GM12878 (cell line): ENCODE data around the gene WDFY4. TPM values are rescaled to one million over a fixed set of nuclear protein-coding genes. Genes with fewer than 3 reads are reported as not detected.

Experiments used
- ATF7 ChIP-seq: fragments of 450-650 bp; IDR thresholded peaks from 2 replicates; pipeline ENCODE4 v1.6.1; 2016; ENCODE audit warnings: low read depth, mild to moderate bottlenecking
- BCL11A ChIP-seq: IDR thresholded peaks from 2 replicates; pipeline ENCODE4 v1.6.1; 2011; ENCODE audit warnings: low read depth, low read length
- BHLHE40 ChIP-seq, 2 experiments: fragments of 450-650 bp in 1 of 2; IDR thresholded peaks; 2 replicates each; pipeline ENCODE4 v1.6.1; 2011 to 2017; ENCODE audit warnings: low read depth in 2 of 2, borderline replicate concordance in 1 of 2, improper control_type of control experiment in 1 of 2, low read length in 1 of 2, mild to moderate bottlenecking in 1 of 2
- DPF2 ChIP-seq: fragments of 450-650 bp; IDR thresholded peaks from 2 replicates; pipeline ENCODE4 v1.6.1; 2017; ENCODE audit warnings: mild to moderate bottlenecking
- EED ChIP-seq: sonication (generic); IDR thresholded peaks from 2 replicates; pipeline ENCODE4 v1.6.1; 2016; ENCODE audit warnings: antibody characterized with exemption, low read depth
- ETV6 ChIP-seq, 2 experiments: fragments of 450-650 bp in 1 of 2; IDR thresholded peaks in 1 of 2; conservative IDR thresholded peaks in 1 of 2; 2 replicates each; pipeline ENCODE4 v1.6.1; 2014; ENCODE audit warnings: antibody characterized with exemption in 1 of 2, borderline replicate concordance in 1 of 2, low read depth in 1 of 2, mild to moderate bottlenecking in 1 of 2, moderate library complexity in 1 of 2
- EZH2 ChIP-seq: IDR thresholded peaks from 2 replicates; pipeline ENCODE4 v1.6.1; 2012; ENCODE audit warnings: low read depth, mild to moderate bottlenecking, control low read depth, inconsistent platforms, low read length, borderline replicate concordance; ENCODE audit not compliant: control insufficient read depth
- FOXK2 ChIP-seq: fragments of 450-650 bp; IDR thresholded peaks from 2 replicates; pipeline ENCODE4 v1.6.1; 2017; ENCODE audit warnings: mild to moderate bottlenecking, moderate library complexity
- HDAC6 ChIP-seq: fragments of 200-600 bp; sonication (generic); IDR thresholded peaks from one replicate; pipeline ENCODE4 v1.8.0; 2017; ENCODE audit warnings: antibody characterized with exemption; ENCODE audit not compliant: unreplicated experiment
- IRF4 ChIP-seq: IDR thresholded peaks from 2 replicates; pipeline ENCODE4 v1.6.1; 2011; ENCODE audit warnings: low read depth, low read length
- LARP7 ChIP-seq: fragments of 450-650 bp; IDR thresholded peaks from 2 replicates; pipeline ENCODE4 v1.6.1; 2017; ENCODE audit warnings: mild to moderate bottlenecking
- MAX ChIP-seq: IDR thresholded peaks from 2 replicates; pipeline ENCODE4 v1.6.1; 2012; ENCODE audit warnings: low read depth, low read length, improper control_type of control experiment
- MLLT1 ChIP-seq: fragments of 450-650 bp; IDR thresholded peaks from 2 replicates; pipeline ENCODE4 v1.6.1; 2016; ENCODE audit warnings: mild to moderate bottlenecking
- NBN ChIP-seq: fragments of 450-650 bp; IDR thresholded peaks from 2 replicates; pipeline ENCODE4 v1.6.1; 2016
- NFIC ChIP-seq: IDR thresholded peaks from 2 replicates; pipeline ENCODE4 v1.6.1; 2012; ENCODE audit warnings: low read depth, mild to moderate bottlenecking, inconsistent platforms, low read length, moderate library complexity
- POLR2AphosphoS5 ChIP-seq: IDR thresholded peaks from 2 replicates; pipeline ENCODE4 v1.6.1; 2011; ENCODE audit warnings: mild to moderate bottlenecking, low read length, inconsistent platforms
- POU2F2 ChIP-seq: IDR thresholded peaks from 3 replicates; pipeline ENCODE4 v1.6.1; 2011; ENCODE audit warnings: low read depth, mild to moderate bottlenecking, low read length, borderline replicate concordance
- RELB ChIP-seq: fragments of 450-650 bp; IDR thresholded peaks from 2 replicates; pipeline ENCODE4 v1.6.1; 2017; ENCODE audit warnings: low read depth, mild to moderate bottlenecking, moderate library complexity
- RUNX3 ChIP-seq: IDR thresholded peaks from 2 replicates; pipeline ENCODE4 v1.6.1; 2012; ENCODE audit warnings: low read length, inconsistent platforms
- SKIL ChIP-seq: fragments of 450-650 bp; IDR thresholded peaks from 2 replicates; pipeline ENCODE4 v1.6.1; 2017; ENCODE audit warnings: mild to moderate bottlenecking, low read depth, inconsistent platforms; ENCODE audit not compliant: poor library complexity, severe bottlenecking
- TAF1 ChIP-seq: IDR thresholded peaks from 2 replicates; pipeline ENCODE4 v1.6.1; 2011; ENCODE audit warnings: mild to moderate bottlenecking, low read depth, low read length, borderline replicate concordance
- USF2 ChIP-seq: IDR thresholded peaks from 2 replicates; pipeline ENCODE4 v1.6.1; 2011; ENCODE audit warnings: low read depth, low read length, improper control_type of control experiment, borderline replicate concordance
- ZNF217 ChIP-seq: fragments of 450-650 bp; IDR thresholded peaks from 2 replicates; pipeline ENCODE4 v1.6.1; 2017; ENCODE audit warnings: antibody characterized with exemption, mild to moderate bottlenecking
- ZNF274 ChIP-seq: IDR thresholded peaks from one replicate; pipeline ENCODE4 v1.8.0; 2011; ENCODE audit not compliant: insufficient read length, insufficient read depth
- ZNF622 ChIP-seq: fragments of 450-650 bp; IDR thresholded peaks from 2 replicates; pipeline ENCODE4 v1.6.1; 2017; ENCODE audit warnings: mild to moderate bottlenecking, inconsistent platforms
- polyA plus RNA-seq, 11 experiments: library from polyadenylated mRNA; depleted of rRNA in 4 of 11; unstranded in 6 of 11; stranded (reverse) in 5 of 11; fragments of >200 nt; fragmentation: Nextera tagmentation in 4 of 11; fragmentation: Illumina TruSeq in 1 of 11; extraction: Ambion mirVana in 4 of 11; extraction: Trizol in 1 of 11; gene quantifications; 1 replicate in 1 of 11; 2 replicates in 10 of 11; pipeline versions ENCODE4 v1.2.1 to v1.2.3, GENCODE V29; 2011 to 2016; ENCODE audit warnings: inconsistent platforms in 2 of 11, missing spikeins in 2 of 11, low read depth in 1 of 11
- total RNA-seq, 4 experiments: library from RNA; depleted of rRNA in 3 of 4; stranded (reverse); fragments of >200 nt in 3 of 4; fragmentation: Illumina TruSeq in 1 of 4; extraction: Trizol in 1 of 4; gene quantifications; 2 replicates each; pipeline versions ENCODE4 v1.2.1 to v1.2.3, GENCODE V29; 2013 to 2021

Gene WDFY4
- total and polyA plus RNA-seq, 10 of the 15 experiments (the other 5 are each of a cell fraction or from before 2014, with no cell fraction given), result 13.5 to 132 (median 47.3) TPM

- peak; percentile 58; the same call in 1 of the 2 replicates for TF ChIP-seq MLLT1
- TF ChIP-seq LARP7, result no peak
- no peak; the same call in 2 of the 3 replicates for TF ChIP-seq POU2F2
- TF ChIP-seq EED, result peak; percentile 58
- TF ChIP-seq USF2, result no peak
- TF ChIP-seq NFIC, result peak; percentile 62
- TF ChIP-seq EZH2, result no peak
- peak; percentile 12; the same call in 1 of the 2 replicates for TF ChIP-seq MAX
- no peak for TF ChIP-seq BHLHE40 (IDR thresholded peaks at IDR 0.05; ENCODE audit: borderline replicate concordance in 1 of 2, low read depth in 2 of 2, low read length in 1 of 2)
- no peak for TF ChIP-seq HDAC6
- no peak; the same call in 1 of the 2 replicates for TF ChIP-seq DPF2
- TF ChIP-seq ZNF274, result no peak
- TF ChIP-seq NBN, result peak; percentile 7; the same call in 1 of the 2 replicates
- TF ChIP-seq BCL11A, result peak; percentile 33; the same call in 1 of the 2 replicates
- TF ChIP-seq POLR2AphosphoS5, result peak; percentile 56
- peak; percentile 65; the same call in 1 of the 2 replicates for TF ChIP-seq TAF1
- peak; percentile 95 for TF ChIP-seq ATF7
- peak; percentile 61 for TF ChIP-seq RUNX3
- TF ChIP-seq FOXK2, result no peak
- TF ChIP-seq IRF4, result peak; percentile 70
- 0 out of 4 replicates have a peak, but pooled peaks of 1 of the 2 experiments have one; percentile 33 for TF ChIP-seq ETV6 (conservative IDR thresholded peaks at IDR 0.05 in 1 of 2, IDR thresholded peaks at IDR 0.05 in 1 of 2; ENCODE audit: borderline replicate concordance in 1 of 2, low read depth in 1 of 2)
- TF ChIP-seq SKIL, result peak; percentile 12
- TF ChIP-seq ZNF622, result no peak
- peak; percentile 64; the same call in 1 of the 2 replicates for TF ChIP-seq RELB
- TF ChIP-seq ZNF217, result peak; percentile 72; the same call in 1 of the 2 replicates
Observed at GRCh38 chr10:48672596-48673265, 11.9 kb upstream of the WDFY4 start (continued).
